HG02885 (cell line): ENCODE results near the gene SLC2A14.
"Not testable (repeated sequence)": the region's sequence is repeated elsewhere in the genome, so short reads cannot be mapped to it uniquely, and the experiment has no call there.

Experiments
- ATAC-seq: cut with Tn5 transposase; IDR thresholded peaks from one replicate; pipeline ENCODE4 v1.9.1; 2021; ENCODE audit warnings: mild to moderate bottlenecking; ENCODE audit not compliant: unreplicated experiment, poor library complexity

Gene SLC2A14

GRCh38 chr12:7872566-7873319 lies at the start of gene SLC2A14:
SLC2A14 (minus strand) TSS chr12:7872915; CDS start chr12:7869880, 3,035 bp downstream.
- no peak for ATAC-seq

GRCh38 chr12:7921181-7921580 lies 48.5 kb upstream of the SLC2A14 start:
- ATAC-seq, result not testable (repeated sequence)

- not testable (repeated sequence) for ATAC-seq
These were observed 45.5 kb upstream of the SLC2A14 start for GRCh38 chr12:7918268-7918590.

GRCh38 chr12:7917392-7918267 lies 44.9 kb upstream of the SLC2A14 start:
- ATAC-seq, result no peak

- no peak for ATAC-seq
These were observed 44.2 kb upstream of the SLC2A14 start for GRCh38 chr12:7916936-7917335.

GRCh38 chr12:7915661-7916403 lies 43.1 kb upstream of the SLC2A14 start:
- no peak for ATAC-seq

- not testable (repeated sequence) for ATAC-seq
These were observed 37.4 kb upstream of the SLC2A14 start for GRCh38 chr12:7910106-7910505.

GRCh38 chr12:7907009-7907408 lies 34.3 kb upstream of the SLC2A14 start:
- no peak for ATAC-seq

- ATAC-seq, result not testable (repeated sequence)
These were observed 33.6 kb upstream of the SLC2A14 start for GRCh38 chr12:7906303-7906702.

- ATAC-seq, result not testable (repeated sequence)
These were observed 32.9 kb upstream of the SLC2A14 start for GRCh38 chr12:7905600-7906125.

GRCh38 chr12:7905071-7905470 lies 32.4 kb upstream of the SLC2A14 start:
- no peak for ATAC-seq

- not testable (repeated sequence) for ATAC-seq
These were observed 29.7 kb upstream of the SLC2A14 start for GRCh38 chr12:7902416-7902815.

- ATAC-seq, result no peak
These were observed 27.0 kb upstream of the SLC2A14 start for GRCh38 chr12:7899755-7900154.

GRCh38 chr12:7896726-7897125 lies 24.0 kb upstream of the SLC2A14 start:
- not testable (repeated sequence) for ATAC-seq

GRCh38 chr12:7892186-7892980 lies 19.7 kb upstream of the SLC2A14 start:
- no peak for ATAC-seq

- ATAC-seq, result no peak
These were observed 12.0 kb upstream of the SLC2A14 start for GRCh38 chr12:7884689-7885088.

GRCh38 chr12:7881736-7882120 lies 9.0 kb upstream of the SLC2A14 start:
- ATAC-seq, result not testable (repeated sequence)

- ATAC-seq, result not testable (repeated sequence)
These were observed 8.4 kb upstream of the SLC2A14 start for GRCh38 chr12:7880952-7881735.

GRCh38 chr12:7879246-7879645 lies 6.5 kb upstream of the SLC2A14 start:
- no peak for ATAC-seq
